T-cell (primary cell): ENCODE measurements around the gene ACSS3. TPM values are rescaled to one million over a fixed set of nuclear protein-coding genes. Genes with fewer than 3 reads are reported as not detected.

Experiments
- ATAC-seq, 4 experiments: fragments of 200-7000 bp in 3 of 4; fragments of 150-1000 bp in 1 of 4; cut with Tn5 transposase; replicated peaks in 1 of 4; 1 replicate in 3 of 4; 2 replicates in 1 of 4; pipeline ENCODE4 v1.10.0; 2021; ENCODE audit warnings: moderate library complexity in 3 of 4, mild to moderate bottlenecking in 2 of 4, moderate number of reproducible peaks in 1 of 4
- CTCF ChIA-PET, 2 donors: fragments of 300-600 bp; sonication (Branson Sonifier 250); formaldehyde crosslinking; loops; one replicate each; lab custom pipeline; 2022; ENCODE audit warnings: antibody characterized with exemption in 2 of 2; lab: Charles Lee
- POLR2A ChIA-PET, 2 donors: fragments of 300-600 bp; sonication (Branson Sonifier 250); formaldehyde crosslinking; loops; one replicate each; lab custom pipeline; 2022; ENCODE audit warnings: antibody characterized with exemption in 2 of 2; lab: Charles Lee
- DNase-seq, 35 experiments: peaks; one replicate each; pipeline versions ENCODE4 v3.0.0 to v3.0.0-alpha.2; 2013 to 2023
- H3K27ac ChIP-seq: one replicate; pipeline ENCODE4 v1.5.1; 2013; ENCODE audit warnings: low read length
- H3K27me3 ChIP-seq, 2 experiments: replicated peaks in 1 of 2; 1 replicate in 1 of 2; 2 replicates in 1 of 2; pipeline versions ENCODE4 v1.6.1 to v1.7.0; 2013; ENCODE audit warnings: low read length in 1 of 2, mixed read lengths in 1 of 2; ENCODE audit not compliant: control insufficient read depth in 2 of 2, insufficient read depth in 2 of 2; ENCODE audit errors: extremely low read depth in 1 of 2
- H3K36me3 ChIP-seq, 2 donors: 1 replicate in 1 of 2; 2 replicates in 1 of 2; pipeline versions ENCODE4 v1.6.1 to v1.7.0; 2013; ENCODE audit warnings: low read length in 1 of 2; ENCODE audit not compliant: control insufficient read depth in 2 of 2, insufficient read depth in 1 of 2; ENCODE audit errors: extremely low read depth in 1 of 2
- H3K4me1 ChIP-seq, 2 experiments: 1 replicate in 1 of 2; 2 replicates in 1 of 2; pipeline versions ENCODE4 v1.6.1 to v1.7.0; 2013; ENCODE audit warnings: low read length in 2 of 2, mixed read lengths in 1 of 2; ENCODE audit not compliant: insufficient read depth in 2 of 2, control insufficient read depth in 1 of 2; ENCODE audit errors: extremely low read depth in 1 of 2
- H3K4me3 ChIP-seq, 2 donors: 1 replicate in 1 of 2; 2 replicates in 1 of 2; pipeline versions ENCODE4 v1.5.1 to v1.7.0; 2013; ENCODE audit warnings: mild to moderate bottlenecking in 2 of 2, low read length in 1 of 2, moderate library complexity in 1 of 2; ENCODE audit not compliant: control insufficient read depth in 1 of 2; ENCODE audit errors: extremely low read depth in 1 of 2
- H3K9me3 ChIP-seq: 2 replicates; pipeline ENCODE4 v1.7.0; 2013
- H3K27ac Mint-ChIP-seq, 2 donors: one replicate each; pipeline ENCODE4 v1.8.0; 2020 to 2021; ENCODE audit warnings: mild to moderate bottlenecking in 2 of 2, mixed read lengths in 2 of 2
- H3K27me3 Mint-ChIP-seq, 2 donors: one replicate each; pipeline ENCODE4 v1.8.0; 2021 to 2022; ENCODE audit warnings: mixed read lengths in 2 of 2
- H3K36me3 Mint-ChIP-seq: one replicate; pipeline ENCODE4 v1.8.0; 2021; ENCODE audit warnings: mixed read lengths
- H3K4me1 Mint-ChIP-seq, 3 donors: one replicate each; pipeline ENCODE4 v1.8.0; 2020 to 2022; ENCODE audit warnings: mixed read lengths in 3 of 3, mild to moderate bottlenecking in 1 of 3
- H3K4me3 Mint-ChIP-seq, 3 donors: one replicate each; pipeline ENCODE4 v1.8.0; 2020 to 2022; ENCODE audit warnings: mild to moderate bottlenecking in 3 of 3, mixed read lengths in 3 of 3, moderate library complexity in 3 of 3
- H3K9me3 Mint-ChIP-seq, 3 donors: one replicate each; pipeline ENCODE4 v1.8.0; 2020 to 2022; ENCODE audit warnings: mixed read lengths in 3 of 3
- WGBS: methylation state at CpG from one replicate; pipeline ENCODE4 v1.1.5; 2013; ENCODE audit warnings: missing lambda C conversion rate; ENCODE audit not compliant: insufficient coverage; 5-methylcytosine and 5-hydroxymethylcytosine counted together
- total RNA-seq, 35 experiments: library from RNA in 6 of 35; stranded (reverse) in 6 of 35; fragments of 120-200 nt in 1 of 35; gene quantifications; one replicate each; pipeline versions ENCODE4 v1.2.1 to v1.2.4 and lab custom pipeline; 2013 to 2026

ACSS3 gene
- total RNA-seq, 5 donors from 2014 or later (not counting 1 experiment from before 2014, with no cell fraction given): 0.13 to 0.41 TPM; not detected in 3

DNA sequence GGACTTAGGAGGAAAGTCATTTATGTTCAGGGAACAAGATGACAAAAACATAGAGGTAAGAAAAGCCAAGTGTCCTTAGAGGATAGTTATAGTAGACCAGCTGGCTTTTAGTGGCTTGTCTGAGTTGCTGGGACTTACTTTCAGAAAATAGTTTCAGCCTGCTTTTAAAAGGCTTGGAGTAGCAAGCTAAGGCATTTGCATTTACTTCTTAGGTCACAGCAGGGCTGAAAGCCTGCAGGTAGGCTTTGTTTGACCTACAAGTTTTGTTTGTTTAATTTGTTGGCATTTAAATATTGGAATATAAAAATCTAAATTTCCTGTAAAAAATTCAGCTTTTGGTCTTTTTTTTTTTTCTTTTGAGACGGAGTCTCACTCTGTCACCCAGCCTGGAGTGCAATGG lies 5.1 kb downstream of the ACSS3 start:
- peaks cover 2 to 4% of the 10 kb centered on the region in 2 experiments for H3K27me3 ChIP-seq
- Mint-ChIP-seq H3K9me3 (peaks cover 4 to 12% (median 4%) of the 10 kb centered on the region in 3 donors), H3K36me3 (no peaks in the 10 kb centered on the region), H3K4me1 (no peaks in the 10 kb centered on the region), H3K27ac (no peak overlapping the region), H3K27me3 (peaks cover 8 to 12% of the 10 kb centered on the region in 2 donors), H3K4me3 (no peak overlapping the region)
- no peak overlapping the region for H3K27ac ChIP-seq
- no peaks in the 10 kb centered on the region for H3K4me1 ChIP-seq
- ChIA-PET POLR2A (interaction anchor here in 1 of 2 donors (0.6 kb wide), 1 partner anchor 9 kb away, joined by 3 read pairs; no protein-coding TSS in a partner anchor), CTCF (no interaction called here)
- no CpG with 5 or more reads among the region's 1 CpG for WGBS
- no peak for DNase-seq
- no peak for ATAC-seq
- H3K9me3 ChIP-seq: no peaks in the 10 kb centered on the region
- H3K36me3 ChIP-seq: no peaks in the 10 kb centered on the region
- no peak overlapping the region for H3K4me3 ChIP-seq

- Histone ChIP-seq H3K36me3 (no peaks in the 10 kb centered on the region), H3K4me1 (no peaks in the 10 kb centered on the region), H3K27me3 (no peaks in the 10 kb centered on the region), H3K9me3 (no peaks in the 10 kb centered on the region), H3K4me3 (no peak overlapping the region), H3K27ac (no peak overlapping the region)
- ATAC-seq (no peak), DNase-seq (no peak)
- Mint-ChIP-seq H3K27me3 (peaks cover 4 to 5% of the 10 kb centered on the region in 2 donors), H3K27ac (no peak overlapping the region), H3K36me3 (no peaks in the 10 kb centered on the region), H3K4me3 (no peak overlapping the region), H3K9me3 (peaks cover 4 to 12% (median 4%) of the 10 kb centered on the region in 3 donors), H3K4me1 (no peaks in the 10 kb centered on the region)
- ChIA-PET POLR2A (no interaction called here), CTCF (no interaction called here)
- WGBS: 86% methylated on average over 3 of the region's 7 CpGs
Measured at GRCh38 chr12:81083906-81084513, 6.1 kb downstream of the ACSS3 start.

- no peak overlapping the region for H3K27ac ChIP-seq
- H3K27me3 ChIP-seq: no peaks in the 10 kb centered on the region
- CTCF ChIA-PET: no interaction called here
- H3K9me3 ChIP-seq: no peaks in the 10 kb centered on the region
- no peak overlapping the region for H3K27ac Mint-ChIP-seq
- H3K4me1 ChIP-seq: no peaks in the 10 kb centered on the region
- H3K4me3 ChIP-seq: no peak overlapping the region
- H3K4me3 Mint-ChIP-seq: no peak overlapping the region
- no CpG with 5 or more reads among the region's 1 CpG for WGBS
- H3K4me1 Mint-ChIP-seq: no peaks in the 10 kb centered on the region
- POLR2A ChIA-PET: no interaction called here
- H3K27me3 Mint-ChIP-seq: peaks cover 0 to 2% of the 10 kb centered on the region in 2 donors
- H3K9me3 Mint-ChIP-seq: peaks cover 4 to 10% (median 4%) of the 10 kb centered on the region in 3 donors
- ATAC-seq: no peak
- DNase-seq: no peak
- no peaks in the 10 kb centered on the region for H3K36me3 ChIP-seq
- no peaks in the 10 kb centered on the region for H3K36me3 Mint-ChIP-seq
Measured at GRCh38 chr12:81084811-81085350, 7.0 kb downstream of the ACSS3 start.

DNA sequence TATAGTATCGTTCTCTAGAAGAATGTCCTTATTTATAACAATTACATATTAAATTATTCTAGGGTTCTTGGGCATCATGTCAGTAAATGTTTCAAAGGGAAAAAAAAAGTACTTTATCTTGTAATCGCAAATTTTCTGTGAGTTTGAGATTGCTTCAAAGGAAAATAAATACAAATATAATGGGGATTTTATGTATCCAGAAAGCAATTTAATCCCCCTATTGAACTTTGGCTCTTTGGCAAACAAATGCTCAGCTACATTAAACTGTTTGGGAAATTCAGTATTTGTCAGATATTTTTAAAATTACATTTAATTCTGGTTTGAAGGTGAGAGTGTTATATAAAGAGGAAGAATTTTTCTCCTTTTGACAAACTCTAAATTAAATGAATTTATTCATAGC lies 8.0 kb downstream of the ACSS3 start:
- POLR2A ChIA-PET: no interaction called here
- no peak overlapping the region for H3K4me3 Mint-ChIP-seq
- peaks cover 4 to 8% (median 4%) of the 10 kb centered on the region in 3 donors for H3K9me3 Mint-ChIP-seq

GRCh38 chr12:81086342-81086741 lies 8.5 kb downstream of the ACSS3 start:
- Mint-ChIP-seq H3K27ac (no peak overlapping the region), H3K36me3 (no peaks in the 10 kb centered on the region), H3K9me3 (peaks cover 4 to 8% (median 4%) of the 10 kb centered on the region in 3 donors), H3K27me3 (no peaks in the 10 kb centered on the region), H3K4me1 (no peaks in the 10 kb centered on the region), H3K4me3 (no peak overlapping the region)
- Histone ChIP-seq H3K27me3 (no peaks in the 10 kb centered on the region), H3K9me3 (no peaks in the 10 kb centered on the region), H3K4me1 (no peaks in the 10 kb centered on the region), H3K4me3 (no peak overlapping the region), H3K27ac (no peak overlapping the region), H3K36me3 (no peaks in the 10 kb centered on the region)
- CTCF ChIA-PET: no interaction called here
- ATAC-seq (no peak), DNase-seq (no peak)
- POLR2A ChIA-PET: no interaction called here
- WGBS: 75% methylated on average over 1 of the region's 4 CpGs

More for the DNA sequence above, 8.0 kb downstream of the ACSS3 start:
- H3K27me3 ChIP-seq: no peaks in the 10 kb centered on the region
- no peaks in the 10 kb centered on the region for H3K36me3 ChIP-seq
- CTCF ChIA-PET: no interaction called here
- no peaks in the 10 kb centered on the region for H3K4me1 ChIP-seq
- Mint-ChIP-seq H3K27ac (no peak overlapping the region), H3K27me3 (no peaks in the 10 kb centered on the region), H3K4me1 (no peaks in the 10 kb centered on the region), H3K36me3 (no peaks in the 10 kb centered on the region)
- ATAC-seq (no peak), DNase-seq (no peak)
- H3K4me3 ChIP-seq: no peak overlapping the region
- no CpG with 5 or more reads among the region's 2 CpGs for WGBS
- H3K27ac ChIP-seq: no peak overlapping the region
- H3K9me3 ChIP-seq: no peaks in the 10 kb centered on the region

GRCh38 chr12:81088221-81088620 lies 10.3 kb downstream of the ACSS3 start:
- Mint-ChIP-seq H3K27ac (no peak overlapping the region), H3K36me3 (no peaks in the 10 kb centered on the region), H3K4me1 (no peaks in the 10 kb centered on the region), H3K27me3 (no peaks in the 10 kb centered on the region), H3K9me3 (peaks cover 0 to 9% (median 4%) of the 10 kb centered on the region in 3 donors), H3K4me3 (no peak overlapping the region)
- H3K27ac ChIP-seq: no peak overlapping the region
- no peaks in the 10 kb centered on the region for H3K36me3 ChIP-seq
- H3K27me3 ChIP-seq: no peaks in the 10 kb centered on the region
- no peaks in the 10 kb centered on the region for H3K4me1 ChIP-seq
- H3K9me3 ChIP-seq: no peaks in the 10 kb centered on the region
- ChIA-PET CTCF (no interaction called here), POLR2A (no interaction called here)
- no peak overlapping the region for H3K4me3 ChIP-seq
- DNase-seq: no peak
- no peak for ATAC-seq
- no CpG with 5 or more reads among the region's 4 CpGs for WGBS
